ENCODE data around the gene TMEM19.
"Not testable (repeated sequence)": the region's sequence is repeated elsewhere in the genome, so short reads cannot be mapped to it uniquely, and the experiment has no call there.

DNA sequence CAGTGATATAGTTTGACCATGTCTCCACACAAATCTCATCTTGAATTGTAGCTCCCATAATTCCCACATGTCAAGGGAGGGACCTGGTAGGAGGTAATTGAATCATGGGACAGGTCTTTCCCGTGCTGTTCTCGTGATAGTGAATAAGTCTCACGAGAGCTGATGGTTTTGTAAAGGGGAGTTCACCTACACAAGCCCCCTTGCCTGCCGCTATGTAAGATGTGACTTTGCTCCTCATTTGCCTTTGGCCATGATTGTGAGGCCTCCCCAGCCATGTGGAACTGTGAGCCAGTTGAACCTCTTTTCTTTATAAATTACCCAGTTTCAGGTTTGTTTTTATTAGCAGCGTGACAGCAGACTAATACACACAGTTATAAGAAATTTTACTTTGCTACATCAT lies 7.8 kb downstream of the TMEM19 start:
- TF ChIP-seq CREB5 (CRISPR knock-in tag; IDR thresholded peaks at IDR 0.05; ENCODE audit: low read depth); ZFP3 (CRISPR knock-in tag; IDR thresholded peaks at IDR 0.05): not testable (repeated sequence)
